ENCODE results near the gene BICC1. TPM values are rescaled to one million over a fixed set of nuclear protein-coding genes. Genes with fewer than 3 reads are reported as not detected.

Gene BICC1
- polyA plus RNA-seq, 12 donors = 16.2 to 25.9 (median 20.0) TPM; not detected in 1

GRCh38 chr10:58820861-58821751 is 308.4 kb downstream of the BICC1 start:
- DNase-seq = peak; percentile 77

DNA sequence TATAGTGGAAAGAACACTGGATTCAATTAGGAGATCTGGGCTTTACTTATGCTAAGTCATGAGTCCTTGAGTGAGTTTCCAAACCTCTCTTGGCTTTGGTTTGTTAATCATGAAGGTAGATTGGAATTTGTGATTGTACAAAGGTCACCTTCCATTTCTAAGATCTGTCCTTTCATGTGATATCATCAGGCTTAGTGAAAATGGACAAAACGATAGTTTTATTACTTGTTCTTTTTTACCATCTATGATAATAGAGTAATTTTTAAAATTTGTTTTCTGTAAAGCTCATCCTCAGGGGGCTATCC is 309.0 kb downstream of the BICC1 start:
- no peak for DNase-seq

- DNase-seq = no peak
Observed at GRCh38 chr10:58823983-58824382, 311.3 kb downstream of the BICC1 start.

DNA sequence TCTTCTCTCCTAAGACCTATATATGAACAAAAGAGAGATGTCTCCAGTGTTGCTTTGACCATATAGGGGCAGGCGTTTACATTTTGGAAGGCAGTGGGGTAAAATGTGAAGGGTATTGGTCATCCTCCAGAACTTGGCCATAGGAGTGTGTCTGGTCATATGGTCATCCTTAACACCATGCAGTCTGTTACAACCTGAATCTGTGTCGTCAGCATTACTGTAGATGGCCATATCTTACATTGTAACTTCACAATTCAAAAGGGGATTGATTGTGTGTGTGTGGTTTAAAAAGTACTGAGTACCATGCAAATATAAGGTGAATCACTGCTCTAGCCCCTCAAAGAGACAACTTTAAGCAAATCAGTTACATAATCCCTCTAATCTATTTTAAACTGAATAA is 311.7 kb downstream of the BICC1 start:
- DNase-seq = no peak

GRCh38 chr10:58826694-58827093 is 314.0 kb downstream of the BICC1 start:
- DNase-seq = no peak

DNA sequence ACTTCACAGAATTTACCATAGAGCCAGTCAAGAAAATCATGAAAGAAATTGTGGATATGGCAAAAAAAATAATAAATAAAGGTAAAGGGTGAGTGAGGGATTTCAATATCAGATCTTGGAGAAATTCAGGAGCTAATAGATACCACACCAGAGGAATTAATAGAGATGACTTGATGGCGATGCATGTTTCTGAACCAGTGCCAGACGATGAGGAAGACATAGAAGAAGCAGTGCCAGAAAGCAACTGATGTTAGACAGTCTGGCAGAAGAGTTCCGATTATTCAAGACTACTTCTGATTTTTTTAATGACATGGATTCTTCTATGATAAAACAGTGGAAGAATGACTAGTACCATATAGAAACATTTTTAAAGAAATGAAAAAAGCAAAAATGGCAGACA is 314.7 kb downstream of the BICC1 start:
- DNase-seq = no peak

GRCh38 chr10:58829839-58830238 is 317.2 kb downstream of the BICC1 start:
- DNase-seq = no peak

GRCh38 chr10:58830697-58831096 is 318.0 kb downstream of the BICC1 start:
- no peak for DNase-seq

DNA sequence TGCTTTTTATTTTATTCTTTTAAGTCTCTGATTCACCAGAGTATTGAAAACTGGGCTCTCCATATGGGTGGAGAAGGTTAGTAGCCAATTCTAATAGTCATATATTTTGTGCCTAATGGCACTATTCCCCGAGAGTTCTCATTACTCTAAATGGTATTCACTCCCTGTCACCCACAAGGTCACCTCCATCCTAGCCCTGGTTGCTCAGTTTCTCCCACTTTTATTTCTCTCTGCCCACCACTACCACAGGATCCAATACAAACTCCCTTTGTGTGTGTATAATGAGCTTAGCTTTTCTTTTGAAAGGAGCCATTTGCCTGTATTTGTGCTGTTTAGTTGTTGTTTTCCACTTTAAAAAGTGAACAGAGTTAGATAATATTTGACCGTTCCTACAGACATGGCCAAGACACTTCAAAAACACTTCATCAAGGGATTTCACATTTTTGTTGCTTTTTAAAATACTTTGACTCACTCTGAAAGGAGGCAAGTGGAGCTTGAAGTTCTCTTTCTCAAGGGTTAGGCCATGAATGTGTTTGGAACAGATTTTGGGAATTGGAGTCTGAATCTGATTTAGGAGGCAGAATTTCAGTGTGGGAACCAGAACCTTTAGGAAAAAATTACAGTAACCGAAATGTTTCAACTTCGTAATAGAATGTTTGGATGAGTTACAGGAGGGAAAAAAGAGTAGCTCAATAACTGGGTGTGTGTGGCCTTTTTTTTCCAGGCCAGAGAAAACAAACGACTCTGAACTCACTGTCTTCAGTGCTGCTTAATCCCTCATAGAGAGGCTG is 321.3 kb downstream of the BICC1 start:
- peak; percentile 91 for DNase-seq

- no peak for DNase-seq
Observed at GRCh38 chr10:58836176-58836700, 323.6 kb downstream of the BICC1 start.

- DNase-seq = no peak
Observed at GRCh38 chr10:58836991-58837575, 324.4 kb downstream of the BICC1 start.

DNA sequence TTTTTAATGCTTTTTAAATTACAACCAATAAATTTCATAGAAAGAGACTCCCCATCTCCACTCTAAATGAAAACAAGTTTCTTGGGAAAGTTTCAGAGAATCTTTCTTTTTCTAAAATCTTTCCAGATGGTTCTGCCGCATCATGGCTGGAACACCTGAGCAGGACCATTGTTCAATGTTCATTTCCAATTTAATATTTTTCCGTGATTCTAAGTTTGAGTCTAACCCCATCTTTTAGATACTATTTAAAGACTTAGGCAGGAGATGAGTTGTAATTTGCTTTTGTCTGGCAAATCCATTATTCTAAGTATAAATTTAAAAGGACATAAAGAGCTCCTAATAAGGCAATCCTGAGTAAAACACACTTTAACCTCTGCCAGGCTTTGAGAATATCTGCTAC is 325.2 kb downstream of the BICC1 start:
- no peak for DNase-seq

- peak; percentile 71 for DNase-seq
Observed at GRCh38 chr10:58838561-58839208, 326.0 kb downstream of the BICC1 start.

DNA sequence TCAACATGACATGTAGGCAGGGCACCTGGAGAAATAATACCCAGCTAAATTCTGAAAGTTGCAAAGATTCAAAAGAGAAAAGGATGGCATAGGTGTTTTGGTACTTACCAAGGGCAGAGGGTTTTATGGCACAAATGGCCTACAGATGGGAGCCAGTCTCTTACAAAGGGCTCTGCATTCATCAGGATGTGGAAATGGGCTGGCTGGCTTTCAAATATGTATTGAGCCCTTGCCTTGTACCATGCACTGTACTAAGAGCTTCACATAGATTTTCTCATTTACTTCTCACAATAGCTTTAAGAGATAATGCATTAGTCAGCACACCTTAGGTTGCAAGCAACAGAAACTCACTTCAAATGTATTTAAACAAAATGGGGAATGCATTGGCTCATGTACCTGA is 327.1 kb downstream of the BICC1 start:
- DNase-seq = no peak

GRCh38 chr10:58840840-58841435 is 328.3 kb downstream of the BICC1 start:
- DNase-seq = peak; percentile 56

GRCh38 chr10:58842860-58843376 is 330.2 kb downstream of the BICC1 start:
- no peak for DNase-seq

GRCh38 chr10:58843760-58844159 is 331.1 kb downstream of the BICC1 start:
- no peak for DNase-seq

- no peak for DNase-seq
Observed at GRCh38 chr10:58844680-58845079, 332.0 kb downstream of the BICC1 start.

- DNase-seq = no peak
Observed at GRCh38 chr10:58846856-58847255, 334.2 kb downstream of the BICC1 start.

DNA sequence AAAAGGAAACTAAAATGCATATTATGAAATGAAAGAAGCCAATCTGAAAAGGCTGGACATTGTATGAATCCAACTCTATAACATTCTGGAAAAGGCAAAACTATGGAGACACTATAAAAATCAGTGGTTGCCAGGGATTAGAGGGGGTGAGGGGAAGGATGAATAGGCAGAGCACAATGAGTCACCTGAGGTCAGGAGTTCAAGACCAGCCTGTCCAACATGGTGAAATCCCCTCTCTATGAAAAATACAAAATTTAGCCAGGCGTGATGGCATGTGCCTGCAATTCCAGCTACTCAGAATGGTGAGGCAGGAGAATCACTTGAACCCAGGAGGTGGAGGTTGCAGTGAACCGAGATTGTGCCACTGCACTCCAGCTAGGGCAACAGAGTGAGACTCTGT is 338.9 kb downstream of the BICC1 start:
- DNase-seq = no peak

DNA sequence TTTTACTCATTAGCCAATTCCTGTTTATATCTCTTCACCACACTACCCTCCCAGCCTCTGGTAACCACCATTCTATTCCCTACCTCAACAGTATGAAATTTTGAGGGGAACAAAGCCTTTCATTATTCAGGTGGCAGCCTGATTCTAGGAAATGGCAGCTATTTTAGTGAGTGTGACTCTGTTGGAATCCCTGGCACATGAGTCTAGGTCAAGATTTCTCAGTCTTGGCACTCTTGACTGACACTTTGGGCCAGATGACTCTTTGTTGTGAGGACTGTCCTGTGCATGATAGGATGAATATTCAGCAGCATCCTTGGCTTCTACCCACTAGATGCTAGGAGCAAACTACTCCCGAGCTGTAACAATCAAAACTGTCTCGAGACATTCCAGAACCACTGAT is 341.0 kb downstream of the BICC1 start:
- DNase-seq = no peak
